Putamen (tissue), 1 donor: ENCODE results near the gene RPS19.

Source experiments
- DNase-seq: peaks from one replicate; pipeline ENCODE4 v3.0.0-alpha.2; 2016; ENCODE audit warnings: low spot score

The RPS19 gene

GRCh38 chr19:41859618-41860418 lies at the start of gene RPS19:
Gene RPS19, plus strand, starts transcription at chr19:41860255. Its CDS starts 520 bp downstream, at chr19:41860775.
- peak; percentile 100 for DNase-seq

DNA sequence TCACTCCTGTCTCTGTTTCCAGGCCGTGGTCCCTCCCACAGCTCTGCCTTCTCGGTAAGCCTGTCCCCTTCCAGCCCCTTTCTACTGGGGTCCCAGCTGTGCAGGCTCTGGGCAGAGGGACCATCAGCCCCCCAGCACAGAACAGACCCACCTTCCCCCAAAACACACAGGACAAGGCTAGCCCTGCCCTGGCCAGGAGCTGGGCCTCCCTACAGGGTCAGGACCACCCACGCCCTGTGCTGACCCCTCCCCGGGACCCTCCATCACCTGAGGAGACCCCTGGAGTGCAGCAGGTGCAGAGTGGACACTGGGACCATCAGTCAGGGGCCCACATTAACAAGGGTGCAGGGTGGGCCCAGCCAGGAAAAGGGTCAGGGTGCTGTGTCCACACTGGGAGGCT lies 49.8 kb upstream of the RPS19 start:
- DNase-seq, result no peak

DNA sequence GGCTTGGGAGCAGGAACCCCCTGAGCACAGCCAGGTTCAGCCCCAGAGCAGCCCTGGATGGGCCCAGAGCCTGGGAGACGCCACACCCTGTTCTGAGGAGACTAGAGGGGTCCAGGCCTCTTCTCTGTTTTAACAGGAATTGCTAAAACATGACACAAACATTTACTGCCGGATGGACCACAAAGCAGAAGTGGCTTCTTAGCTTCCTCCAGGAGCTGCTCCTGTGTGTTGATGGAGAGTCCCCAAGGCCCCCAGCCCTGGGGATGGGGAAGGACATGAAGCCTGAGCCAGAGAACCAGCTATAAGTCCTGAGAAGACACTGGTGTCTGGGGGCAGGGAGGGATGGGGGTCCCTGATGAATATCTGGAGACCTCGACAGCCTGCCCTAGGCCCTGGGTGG lies 49.0 kb upstream of the RPS19 start:
- no peak for DNase-seq

DNA sequence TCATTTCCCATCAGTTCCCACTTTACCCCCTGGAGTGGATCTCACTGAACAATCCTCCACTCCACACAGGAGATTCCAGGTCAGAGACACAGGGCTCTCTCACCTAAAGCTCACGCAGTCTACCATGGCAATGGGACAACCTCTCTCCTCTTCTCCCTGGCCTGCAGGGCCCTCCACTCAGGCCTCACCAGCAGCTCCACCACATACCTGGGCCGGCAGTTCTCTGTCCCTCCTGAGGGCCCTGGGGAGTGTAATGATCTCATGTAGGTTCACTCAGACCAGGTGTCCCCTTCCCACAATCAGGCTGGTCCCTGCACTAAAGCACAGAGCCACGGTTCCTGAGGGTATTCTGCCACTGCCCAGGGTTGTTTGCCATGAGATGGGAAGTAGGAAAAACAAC lies 48.1 kb upstream of the RPS19 start:
- DNase-seq, result no peak

- no peak for DNase-seq
These were observed 46.1 kb upstream of the RPS19 start for GRCh38 chr19:41813911-41814310.

DNA sequence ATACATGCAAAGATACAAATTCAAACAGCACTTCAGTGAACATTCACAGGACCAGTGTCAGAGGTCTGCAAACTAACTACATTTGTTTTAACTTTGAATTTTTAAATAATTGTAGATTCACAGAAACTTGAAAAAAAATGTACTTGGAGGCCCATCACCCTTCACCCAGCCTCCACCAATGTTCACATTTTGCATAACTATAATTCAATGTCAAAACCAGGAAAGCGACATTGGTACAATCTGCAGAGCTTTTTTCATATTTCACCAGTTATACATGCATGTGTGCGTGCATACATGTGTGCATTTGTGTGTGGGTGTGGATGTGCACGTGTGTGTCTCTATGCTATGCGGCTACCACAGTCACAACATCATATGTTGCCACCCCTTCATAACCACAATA lies 44.8 kb upstream of the RPS19 start:
- no peak for DNase-seq

- DNase-seq, result no peak
These were observed 43.3 kb upstream of the RPS19 start for GRCh38 chr19:41816761-41817160.

DNA sequence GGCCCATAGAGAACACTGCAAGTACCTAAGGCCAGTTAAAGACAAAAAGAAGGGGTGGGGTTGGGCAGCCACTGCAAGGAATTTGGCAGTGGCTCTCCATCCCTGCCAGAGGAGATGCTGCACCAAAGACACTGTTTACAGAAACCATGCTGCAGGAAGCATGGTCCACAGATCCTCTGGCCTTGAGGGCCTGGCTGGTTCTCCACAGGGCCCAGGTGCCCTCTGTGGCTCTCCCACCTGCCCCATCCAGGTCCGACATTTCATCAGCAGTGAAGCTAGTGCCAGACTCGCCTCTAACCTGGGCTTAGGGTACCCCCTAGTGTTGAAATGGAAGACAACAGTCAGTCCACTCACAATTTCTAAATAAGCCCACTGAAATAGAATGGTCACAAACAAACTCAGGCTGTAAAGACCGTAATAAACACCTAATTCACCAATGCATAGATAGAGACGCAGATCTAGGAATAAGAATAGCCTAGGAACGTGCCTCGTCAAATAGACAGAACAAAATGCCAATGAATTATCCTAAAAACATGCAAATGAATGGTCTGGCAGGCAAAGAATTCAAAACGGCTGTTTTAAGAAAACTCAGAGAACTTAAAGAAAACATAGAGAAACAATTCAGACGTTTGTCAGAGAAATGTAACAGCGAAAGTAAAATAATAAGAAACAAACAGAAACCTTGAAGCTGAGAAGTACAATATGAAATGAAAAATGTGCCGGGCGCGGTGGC lies 38.9 kb upstream of the RPS19 start:
- DNase-seq, result no peak

GRCh38 chr19:41837981-41838708 lies 21.9 kb upstream of the RPS19 start:
- DNase-seq, result no peak

GRCh38 chr19:41839211-41839610 lies 20.8 kb upstream of the RPS19 start:
- DNase-seq, result no peak

DNA sequence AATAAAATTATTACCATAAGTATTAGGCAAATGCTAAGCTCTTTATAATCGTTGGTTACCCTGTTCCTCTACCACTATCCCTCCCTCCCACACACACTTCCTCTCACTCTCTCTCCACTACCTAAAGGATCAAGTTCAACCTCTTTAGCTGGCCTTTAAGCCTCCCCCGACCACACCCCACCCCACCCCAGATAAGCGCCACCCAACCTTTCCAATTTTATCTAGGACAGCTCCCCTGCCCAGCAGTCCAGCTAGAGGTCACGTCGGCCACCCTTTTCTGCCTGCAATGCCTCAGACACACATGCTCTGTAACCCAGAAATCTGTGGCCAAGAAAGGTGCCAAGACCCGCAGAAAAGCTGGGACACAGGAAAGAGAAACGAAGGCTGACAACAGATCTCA lies 16.7 kb upstream of the RPS19 start:
- no peak for DNase-seq

- DNase-seq, result no peak
These were observed 15.5 kb upstream of the RPS19 start, which contains the start of gene LYPD4 for GRCh38 chr19:41844601-41845000. Gene LYPD4, minus strand, starts transcription at chr19:41844683. Its CDS starts 5,398 bp downstream, at chr19:41839285.

GRCh38 chr19:41845001-41845050 lies 15.2 kb upstream of the RPS19 start, which contains the start of gene DMRTC2:
Gene DMRTC2, plus strand, starts transcription at chr19:41845042. Its CDS starts 2,387 bp downstream, at chr19:41847429.
- DNase-seq, result no peak

DNA sequence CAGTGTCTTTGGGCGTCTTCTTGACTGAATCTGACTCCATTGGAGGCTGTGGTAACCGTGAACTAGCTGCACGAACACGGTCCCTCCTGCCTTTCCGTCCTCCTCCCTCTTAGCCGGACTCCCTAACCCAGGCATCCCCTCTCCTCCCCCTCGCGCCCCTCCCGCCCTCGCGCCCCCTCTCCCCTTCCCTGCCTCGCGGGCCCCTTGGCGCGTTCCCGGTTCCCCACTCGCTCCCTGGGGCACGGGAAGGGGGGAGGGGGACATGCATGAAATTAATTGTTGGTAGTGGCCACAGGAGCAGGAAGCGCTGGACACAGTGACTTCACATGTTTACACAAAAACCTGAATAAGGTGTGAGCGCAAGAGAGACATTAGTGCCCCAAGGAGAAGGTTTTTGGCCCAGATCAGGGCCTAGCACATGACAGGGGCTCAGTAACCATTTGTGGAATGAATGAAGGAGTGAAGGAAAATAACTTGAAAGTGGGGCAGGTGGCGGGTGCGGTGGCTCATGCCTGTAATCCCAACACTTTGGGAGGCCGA lies 14.9 kb upstream of the RPS19 start:
- DNase-seq, result no peak

- no peak for DNase-seq
These were observed 12.5 kb upstream of the RPS19 start for GRCh38 chr19:41847351-41848105.

DNA sequence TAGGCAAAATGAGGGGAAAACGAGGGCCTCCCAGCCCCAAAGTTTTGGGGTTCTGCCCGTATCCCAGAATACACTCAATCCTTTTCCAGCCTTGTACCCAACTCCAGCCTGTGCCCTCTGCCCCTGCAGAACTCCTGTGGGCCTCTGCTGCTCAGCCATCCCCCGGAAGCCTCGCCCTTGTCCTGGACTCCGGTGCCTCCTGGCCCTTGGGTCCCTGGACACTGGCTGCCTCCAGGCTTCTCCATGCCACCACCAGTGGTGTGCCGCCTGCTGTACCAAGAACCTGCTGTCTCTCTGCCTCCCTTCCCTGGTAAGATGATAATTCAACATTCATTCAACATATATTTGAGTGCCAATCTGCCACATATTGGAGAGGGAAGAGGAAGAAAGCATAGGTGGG lies 11.4 kb upstream of the RPS19 start:
- DNase-seq, result no peak

DNA sequence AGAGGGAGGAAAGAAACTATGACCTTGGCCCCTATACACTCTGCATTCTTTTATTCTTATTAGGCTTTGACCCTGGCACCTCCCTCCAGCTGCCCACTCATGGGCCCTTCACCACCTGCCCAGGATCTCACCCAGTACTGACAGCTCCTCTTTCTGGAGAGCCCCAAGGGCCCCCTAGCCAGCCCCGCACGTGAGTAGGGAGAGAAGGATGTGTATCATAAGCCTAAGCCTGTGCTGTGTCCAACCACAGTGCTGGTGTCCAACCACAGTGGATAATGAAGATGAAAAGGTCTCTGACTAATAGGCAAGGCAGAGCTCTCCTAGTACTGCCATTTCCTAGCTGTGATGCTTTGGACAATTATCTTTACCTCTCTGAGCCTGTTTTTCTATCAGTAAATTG lies 11.0 kb upstream of the RPS19 start:
- no peak for DNase-seq

DNA sequence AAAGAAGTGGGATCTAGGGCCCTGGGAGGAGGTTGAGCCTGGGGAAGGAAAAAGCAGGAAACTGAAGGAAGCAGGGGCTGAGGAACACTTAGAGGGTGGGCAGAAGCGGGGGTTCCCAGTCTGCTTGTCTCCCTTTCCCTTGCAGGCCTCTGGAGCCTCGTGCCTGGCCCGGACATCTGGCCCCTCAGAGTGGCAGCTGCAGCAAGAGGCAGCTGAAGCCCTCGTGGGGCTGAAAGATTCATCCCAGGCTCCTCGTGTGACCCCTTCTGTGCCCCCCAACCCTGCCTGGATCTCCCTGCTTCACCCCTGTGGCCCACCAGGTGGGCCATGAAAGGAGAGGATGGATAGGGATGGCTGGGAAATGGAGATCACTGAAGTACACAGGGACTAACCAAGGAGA lies 9.7 kb upstream of the RPS19 start:
- no peak for DNase-seq

DNA sequence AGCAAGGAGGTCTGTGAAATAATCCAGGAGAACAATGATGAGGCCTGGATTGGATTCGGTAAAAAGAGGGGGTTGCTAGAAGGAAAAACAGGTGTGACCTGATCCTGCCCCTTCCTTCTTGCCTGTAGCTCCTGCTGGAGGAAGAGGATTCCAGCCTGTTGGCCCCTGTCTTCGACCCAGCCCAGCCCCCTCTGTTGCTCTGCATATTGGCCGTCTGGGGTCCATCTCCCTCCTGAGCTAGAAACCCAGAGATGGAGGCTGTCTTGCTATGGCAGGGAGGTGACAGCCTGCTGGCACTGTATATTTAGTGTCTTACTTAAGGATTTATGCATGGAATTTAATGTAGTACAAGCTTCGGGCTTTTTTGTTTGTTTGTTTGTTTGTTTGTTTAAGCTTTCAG lies 8.6 kb upstream of the RPS19 start:
- no peak for DNase-seq

DNA sequence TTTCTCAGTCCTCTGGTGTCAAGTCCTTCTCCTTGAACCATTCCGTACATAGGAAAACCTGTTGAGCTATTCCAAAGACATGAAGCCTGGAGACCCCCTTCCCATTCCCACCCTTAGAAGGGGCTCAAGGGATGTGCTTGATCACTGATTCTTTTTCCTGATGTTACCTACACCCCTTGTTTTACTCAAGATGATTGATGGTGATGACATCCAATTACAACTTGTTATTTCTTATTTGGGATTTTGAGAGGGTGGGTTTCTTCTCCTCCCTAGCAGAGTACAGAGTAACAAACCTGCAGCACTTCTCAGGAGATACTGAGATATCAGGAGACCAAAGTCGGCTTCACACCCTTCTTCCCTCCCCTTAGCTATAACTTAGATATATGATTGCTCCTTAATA lies 6.7 kb upstream of the RPS19 start:
- no peak for DNase-seq

- DNase-seq, result no peak
These were observed 6.3 kb upstream of the RPS19 start for GRCh38 chr19:41853768-41854167.

DNA sequence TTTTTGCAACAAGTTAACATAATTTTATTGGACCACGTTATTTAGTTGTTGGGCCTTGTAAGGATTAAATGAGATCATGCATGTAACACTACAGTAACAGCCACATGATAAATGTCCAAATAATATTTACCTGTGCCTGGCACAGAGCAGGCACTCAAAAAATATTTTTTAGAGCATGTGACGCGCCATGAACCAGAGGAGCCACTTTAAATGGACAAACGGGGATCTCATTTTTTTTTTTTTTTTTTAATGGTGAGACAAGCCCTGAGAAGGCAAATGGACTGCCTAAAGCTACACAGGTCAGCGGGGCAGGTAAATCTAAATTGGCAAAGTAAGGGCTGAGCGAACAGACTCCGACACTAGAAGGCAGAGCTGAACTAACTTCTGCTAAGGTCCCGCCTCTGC lies 840 bp upstream of the RPS19 start:
- no peak for DNase-seq
